GM23338 (cell line): ENCODE data around the gene SFTPD. TPM values are rescaled to one million over a fixed set of nuclear protein-coding genes. Genes with fewer than 3 reads are reported as not detected.

Source experiments
- ATAC-seq: fragments of 200-7000 bp; cut with Tn5 transposase; 3 replicates; pipeline ENCODE4 v1.9.1; 2020
- DNase-seq: peaks from one replicate; pipeline ENCODE4 v3.0.0-alpha.2; 2015; ENCODE audit warnings: low spot score
- H2AFZ ChIP-seq: fragments of 200-600 bp; sonication (generic); 2 replicates; pipeline ENCODE4 v1.8.0; 2016; ENCODE audit warnings: antibody characterized with exemption, mild to moderate bottlenecking, moderate library complexity
- H3F3A ChIP-seq: fragments of 200-600 bp; sonication (generic); replicated peaks from 2 replicates; pipeline ENCODE4 v1.8.0; 2017; ENCODE audit warnings: antibody characterized with exemption, mixed run types, low read depth
- H3K27ac ChIP-seq: fragments of 200-600 bp; sonication (generic); 2 replicates; pipeline ENCODE4 v1.6.1; 2016; ENCODE audit warnings: low read depth
- H3K27me3 ChIP-seq: fragments of 200-600 bp; sonication (generic); 2 replicates; pipeline ENCODE4 v1.8.0; 2016; ENCODE audit warnings: mild to moderate bottlenecking, mixed run types, moderate library complexity; ENCODE audit not compliant: insufficient read depth
- H3K36me3 ChIP-seq: fragments of 200-600 bp; sonication (generic); 2 replicates; pipeline ENCODE4 v1.8.0; 2016; ENCODE audit warnings: mild to moderate bottlenecking; ENCODE audit not compliant: insufficient read depth
- H3K4me1 ChIP-seq: fragments of 200-600 bp; sonication (generic); 2 replicates; pipeline ENCODE4 v1.8.0; 2016; ENCODE audit warnings: mild to moderate bottlenecking, moderate library complexity; ENCODE audit not compliant: insufficient read depth
- H3K4me2 ChIP-seq: fragments of 200-600 bp; sonication (generic); 2 replicates; pipeline ENCODE4 v1.7.1; 2017; ENCODE audit warnings: mixed run types
- H3K4me3 ChIP-seq: fragments of 200-600 bp; sonication (generic); 2 replicates; pipeline ENCODE4 v1.6.1; 2016; ENCODE audit warnings: mixed run types
- H3K79me2 ChIP-seq: fragments of 200-600 bp; sonication (generic); replicated peaks from 2 replicates; pipeline ENCODE4 v1.8.0; 2017; ENCODE audit warnings: mild to moderate bottlenecking; ENCODE audit not compliant: insufficient read depth
- H3K9me2 ChIP-seq: fragments of 200-600 bp; sonication (generic); 2 replicates; pipeline ENCODE4 v1.8.0; 2017; ENCODE audit not compliant: insufficient read depth
- H4K20me1 ChIP-seq: fragments of 200-600 bp; sonication (generic); replicated peaks from 2 replicates; pipeline ENCODE4 v1.8.0; 2017; ENCODE audit warnings: mild to moderate bottlenecking; ENCODE audit not compliant: insufficient read depth
- H3K27ac Mint-ChIP-seq: 2 replicates; pipeline ENCODE4 v1.8.0; 2020; ENCODE audit warnings: inconsistent platforms, mild to moderate bottlenecking, moderate library complexity, mixed read lengths
- H3K27me3 Mint-ChIP-seq: 3 replicates; pipeline ENCODE4 v1.8.0; 2022; ENCODE audit warnings: low read depth, mild to moderate bottlenecking, moderate library complexity, mixed read lengths, inconsistent platforms; ENCODE audit not compliant: insufficient read depth, poor library complexity
- H3K36me3 Mint-ChIP-seq: 3 replicates; pipeline ENCODE4 v1.8.0; 2021; ENCODE audit warnings: low read depth, mild to moderate bottlenecking, inconsistent platforms, moderate library complexity, mixed read lengths
- H3K4me1 Mint-ChIP-seq: 3 replicates; pipeline ENCODE4 v1.8.0; 2020; ENCODE audit warnings: mild to moderate bottlenecking, inconsistent platforms, mixed read lengths
- H3K4me3 Mint-ChIP-seq: 3 replicates; pipeline ENCODE4 v1.8.0; 2021; ENCODE audit warnings: moderate library complexity, mild to moderate bottlenecking, inconsistent platforms, mixed read lengths
- H3K9me3 Mint-ChIP-seq: 3 replicates; pipeline ENCODE4 v1.8.0; 2020; ENCODE audit warnings: moderate library complexity, mild to moderate bottlenecking, inconsistent platforms, mixed read lengths
- CREB1 ChIP-seq: fragments of 250-450 bp; sonication (Bioruptor Pico); IDR thresholded peaks from 2 replicates; pipeline ENCODE4 v1.5.0; 2020; ENCODE audit warnings: low read depth, mild to moderate bottlenecking, moderate library complexity
- EZH2 ChIP-seq: fragments of 200-600 bp; sonication (generic); IDR thresholded peaks from one replicate; pipeline ENCODE4 v1.8.0; 2017; ENCODE audit warnings: antibody characterized with exemption, mild to moderate bottlenecking, low read depth; ENCODE audit not compliant: unreplicated experiment
- EZH2phosphoT487 ChIP-seq: fragments of 200-600 bp; sonication (generic); IDR thresholded peaks from one replicate; pipeline ENCODE4 v1.8.1; 2018; ENCODE audit warnings: antibody characterized with exemption; ENCODE audit not compliant: unreplicated experiment
- JUNB ChIP-seq: IDR thresholded peaks from one replicate; pipeline ENCODE4 v1.6.1; 2016; ENCODE audit warnings: antibody characterized with exemption; ENCODE audit not compliant: unreplicated experiment
- NANOG ChIP-seq: IDR thresholded peaks from 2 replicates; pipeline ENCODE4 v1.6.1; 2016; ENCODE audit warnings: antibody characterized with exemption, borderline replicate concordance
- POLR2AphosphoS5 ChIP-seq: IDR thresholded peaks from 2 replicates; pipeline ENCODE4 v1.6.1; 2016; ENCODE audit warnings: antibody characterized with exemption, low read depth
- STAT1 ChIP-seq: IDR thresholded peaks from one replicate; pipeline ENCODE4 v1.6.1; 2016; ENCODE audit warnings: antibody characterized with exemption; ENCODE audit not compliant: unreplicated experiment
- ZNF114 ChIP-seq: fragments of 250-450 bp; sonication (Bioruptor Pico); IDR thresholded peaks from 2 replicates; pipeline ENCODE4 v1.5.0; 2020; ENCODE audit warnings: mild to moderate bottlenecking, moderate library complexity
- ZNF331 ChIP-seq: fragments of 250-450 bp; sonication (Bioruptor Pico); IDR thresholded peaks from 2 replicates; pipeline ENCODE4 v1.5.0; 2020; ENCODE audit warnings: low read depth, mild to moderate bottlenecking, moderate library complexity
- polyA plus RNA-seq: library from polyadenylated mRNA; unstranded; fragments of >200 nt; fragmentation: Nextera tagmentation; extraction: Ambion mirVana; gene quantifications from 2 replicates; pipeline ENCODE4 v1.2.1, GENCODE V29; 2016
- total RNA-seq: library from RNA; depleted of rRNA; stranded (reverse); fragments of >200 nt; shearing (Covaris generic); gene quantifications from 2 replicates; pipeline ENCODE4 v1.2.3, GENCODE V29; 2014
- TF ChIP-seq, protein P1 (sequence below), 2 experiments: fragments of 200-600 bp in 1 of 2; sonication (generic) in 1 of 2; conservative IDR thresholded peaks; 2 replicates each; pipeline versions ENCODE4 v1.5.1 to v1.6.1; 2016 to 2017; ENCODE audit warnings: antibody characterized with exemption in 2 of 2, low read depth in 2 of 2, mild to moderate bottlenecking in 2 of 2, moderate library complexity in 1 of 2
- TF ChIP-seq, protein P2 (sequence below): IDR thresholded peaks from one replicate; pipeline ENCODE4 v1.6.1; 2018; ENCODE audit warnings: antibody characterized with exemption; ENCODE audit not compliant: unreplicated experiment
- TF ChIP-seq, protein P3 (sequence below): IDR thresholded peaks from 2 replicates; pipeline ENCODE4 v1.6.1; 2016; ENCODE audit warnings: antibody characterized with exemption
- TF ChIP-seq, protein P4 (sequence below): fragments of 250-450 bp; sonication (Bioruptor Pico); IDR thresholded peaks from 2 replicates; pipeline ENCODE4 v1.5.0; 2020; ENCODE audit warnings: mild to moderate bottlenecking, moderate library complexity

The SFTPD gene
- total and polyA plus RNA-seq, 2 experiments from 2014 or later: not detected

DNA sequence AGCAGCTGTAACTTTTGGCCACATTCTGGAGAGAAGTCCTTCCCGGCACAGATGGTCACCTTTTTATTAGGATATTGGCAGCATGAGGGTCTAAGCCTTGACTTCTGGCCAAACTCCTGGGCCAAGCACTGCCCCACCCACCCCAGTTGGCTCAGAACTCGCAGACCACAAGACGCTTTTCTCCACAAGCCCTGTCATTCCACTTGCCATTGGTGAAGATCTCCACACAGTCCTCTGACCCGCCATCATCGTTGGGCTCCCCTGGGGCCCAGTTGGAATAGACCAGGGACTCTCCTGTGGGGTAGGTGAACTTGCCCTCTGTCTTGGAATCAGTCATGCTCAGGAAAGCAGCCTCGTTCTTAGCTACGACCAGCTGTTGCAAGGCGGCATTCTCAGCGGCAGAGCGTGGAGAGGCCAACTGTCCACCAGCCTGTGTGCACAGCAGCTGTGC is 11.2 kb downstream of the SFTPD start:
- H3K9me2 ChIP-seq: no peaks in the 10 kb centered on the region
- H3K27ac Mint-ChIP-seq: no peak overlapping the region
- H3K79me2 ChIP-seq: no peaks in the 10 kb centered on the region
- H3K9me3 Mint-ChIP-seq: no peaks in the 10 kb centered on the region
- H3K4me2 ChIP-seq: no peak overlapping the region
- no peak for DNase-seq
- no peak overlapping the region for H3K4me3 Mint-ChIP-seq
- H3K27ac ChIP-seq: no peak overlapping the region
- H2AFZ ChIP-seq: no peak overlapping the region
- no peak for ATAC-seq
- no peaks in the 10 kb centered on the region for H3F3A ChIP-seq
- H3K4me1 ChIP-seq: no peaks in the 10 kb centered on the region
- H3K27me3 ChIP-seq: no peaks in the 10 kb centered on the region
- peaks cover 8% of the 10 kb centered on the region for H3K27me3 Mint-ChIP-seq
- H3K36me3 ChIP-seq: no peaks in the 10 kb centered on the region
- H3K36me3 Mint-ChIP-seq: no peaks in the 10 kb centered on the region
- H3K4me3 ChIP-seq: no peak overlapping the region
- H4K20me1 ChIP-seq: no peaks in the 10 kb centered on the region
- TF ChIP-seq, protein P1, sequence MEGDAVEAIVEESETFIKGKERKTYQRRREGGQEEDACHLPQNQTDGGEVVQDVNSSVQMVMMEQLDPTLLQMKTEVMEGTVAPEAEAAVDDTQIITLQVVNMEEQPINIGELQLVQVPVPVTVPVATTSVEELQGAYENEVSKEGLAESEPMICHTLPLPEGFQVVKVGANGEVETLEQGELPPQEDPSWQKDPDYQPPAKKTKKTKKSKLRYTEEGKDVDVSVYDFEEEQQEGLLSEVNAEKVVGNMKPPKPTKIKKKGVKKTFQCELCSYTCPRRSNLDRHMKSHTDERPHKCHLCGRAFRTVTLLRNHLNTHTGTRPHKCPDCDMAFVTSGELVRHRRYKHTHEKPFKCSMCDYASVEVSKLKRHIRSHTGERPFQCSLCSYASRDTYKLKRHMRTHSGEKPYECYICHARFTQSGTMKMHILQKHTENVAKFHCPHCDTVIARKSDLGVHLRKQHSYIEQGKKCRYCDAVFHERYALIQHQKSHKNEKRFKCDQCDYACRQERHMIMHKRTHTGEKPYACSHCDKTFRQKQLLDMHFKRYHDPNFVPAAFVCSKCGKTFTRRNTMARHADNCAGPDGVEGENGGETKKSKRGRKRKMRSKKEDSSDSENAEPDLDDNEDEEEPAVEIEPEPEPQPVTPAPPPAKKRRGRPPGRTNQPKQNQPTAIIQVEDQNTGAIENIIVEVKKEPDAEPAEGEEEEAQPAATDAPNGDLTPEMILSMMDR (conservative IDR thresholded peaks at IDR 0.05; ENCODE audit: low read depth in 2 of 2): no peak
- TF ChIP-seq STAT1: no peak
- no peak for TF ChIP-seq ZNF331 (CRISPR knock-in tag)
- no peak for TF ChIP-seq JUNB
- TF ChIP-seq NANOG: no peak
- TF ChIP-seq EZH2: no peak
- TF ChIP-seq POLR2AphosphoS5: no peak
- no peak for TF ChIP-seq EZH2phosphoT487
- TF ChIP-seq, protein P2, sequence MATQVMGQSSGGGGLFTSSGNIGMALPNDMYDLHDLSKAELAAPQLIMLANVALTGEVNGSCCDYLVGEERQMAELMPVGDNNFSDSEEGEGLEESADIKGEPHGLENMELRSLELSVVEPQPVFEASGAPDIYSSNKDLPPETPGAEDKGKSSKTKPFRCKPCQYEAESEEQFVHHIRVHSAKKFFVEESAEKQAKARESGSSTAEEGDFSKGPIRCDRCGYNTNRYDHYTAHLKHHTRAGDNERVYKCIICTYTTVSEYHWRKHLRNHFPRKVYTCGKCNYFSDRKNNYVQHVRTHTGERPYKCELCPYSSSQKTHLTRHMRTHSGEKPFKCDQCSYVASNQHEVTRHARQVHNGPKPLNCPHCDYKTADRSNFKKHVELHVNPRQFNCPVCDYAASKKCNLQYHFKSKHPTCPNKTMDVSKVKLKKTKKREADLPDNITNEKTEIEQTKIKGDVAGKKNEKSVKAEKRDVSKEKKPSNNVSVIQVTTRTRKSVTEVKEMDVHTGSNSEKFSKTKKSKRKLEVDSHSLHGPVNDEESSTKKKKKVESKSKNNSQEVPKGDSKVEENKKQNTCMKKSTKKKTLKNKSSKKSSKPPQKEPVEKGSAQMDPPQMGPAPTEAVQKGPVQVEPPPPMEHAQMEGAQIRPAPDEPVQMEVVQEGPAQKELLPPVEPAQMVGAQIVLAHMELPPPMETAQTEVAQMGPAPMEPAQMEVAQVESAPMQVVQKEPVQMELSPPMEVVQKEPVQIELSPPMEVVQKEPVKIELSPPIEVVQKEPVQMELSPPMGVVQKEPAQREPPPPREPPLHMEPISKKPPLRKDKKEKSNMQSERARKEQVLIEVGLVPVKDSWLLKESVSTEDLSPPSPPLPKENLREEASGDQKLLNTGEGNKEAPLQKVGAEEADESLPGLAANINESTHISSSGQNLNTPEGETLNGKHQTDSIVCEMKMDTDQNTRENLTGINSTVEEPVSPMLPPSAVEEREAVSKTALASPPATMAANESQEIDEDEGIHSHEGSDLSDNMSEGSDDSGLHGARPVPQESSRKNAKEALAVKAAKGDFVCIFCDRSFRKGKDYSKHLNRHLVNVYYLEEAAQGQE: no peak
- TF ChIP-seq, protein P3, sequence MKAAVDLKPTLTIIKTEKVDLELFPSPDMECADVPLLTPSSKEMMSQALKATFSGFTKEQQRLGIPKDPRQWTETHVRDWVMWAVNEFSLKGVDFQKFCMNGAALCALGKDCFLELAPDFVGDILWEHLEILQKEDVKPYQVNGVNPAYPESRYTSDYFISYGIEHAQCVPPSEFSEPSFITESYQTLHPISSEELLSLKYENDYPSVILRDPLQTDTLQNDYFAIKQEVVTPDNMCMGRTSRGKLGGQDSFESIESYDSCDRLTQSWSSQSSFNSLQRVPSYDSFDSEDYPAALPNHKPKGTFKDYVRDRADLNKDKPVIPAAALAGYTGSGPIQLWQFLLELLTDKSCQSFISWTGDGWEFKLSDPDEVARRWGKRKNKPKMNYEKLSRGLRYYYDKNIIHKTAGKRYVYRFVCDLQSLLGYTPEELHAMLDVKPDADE: no peak
- TF ChIP-seq ZNF114 (CRISPR knock-in tag): no peak
- TF ChIP-seq, protein P4, sequence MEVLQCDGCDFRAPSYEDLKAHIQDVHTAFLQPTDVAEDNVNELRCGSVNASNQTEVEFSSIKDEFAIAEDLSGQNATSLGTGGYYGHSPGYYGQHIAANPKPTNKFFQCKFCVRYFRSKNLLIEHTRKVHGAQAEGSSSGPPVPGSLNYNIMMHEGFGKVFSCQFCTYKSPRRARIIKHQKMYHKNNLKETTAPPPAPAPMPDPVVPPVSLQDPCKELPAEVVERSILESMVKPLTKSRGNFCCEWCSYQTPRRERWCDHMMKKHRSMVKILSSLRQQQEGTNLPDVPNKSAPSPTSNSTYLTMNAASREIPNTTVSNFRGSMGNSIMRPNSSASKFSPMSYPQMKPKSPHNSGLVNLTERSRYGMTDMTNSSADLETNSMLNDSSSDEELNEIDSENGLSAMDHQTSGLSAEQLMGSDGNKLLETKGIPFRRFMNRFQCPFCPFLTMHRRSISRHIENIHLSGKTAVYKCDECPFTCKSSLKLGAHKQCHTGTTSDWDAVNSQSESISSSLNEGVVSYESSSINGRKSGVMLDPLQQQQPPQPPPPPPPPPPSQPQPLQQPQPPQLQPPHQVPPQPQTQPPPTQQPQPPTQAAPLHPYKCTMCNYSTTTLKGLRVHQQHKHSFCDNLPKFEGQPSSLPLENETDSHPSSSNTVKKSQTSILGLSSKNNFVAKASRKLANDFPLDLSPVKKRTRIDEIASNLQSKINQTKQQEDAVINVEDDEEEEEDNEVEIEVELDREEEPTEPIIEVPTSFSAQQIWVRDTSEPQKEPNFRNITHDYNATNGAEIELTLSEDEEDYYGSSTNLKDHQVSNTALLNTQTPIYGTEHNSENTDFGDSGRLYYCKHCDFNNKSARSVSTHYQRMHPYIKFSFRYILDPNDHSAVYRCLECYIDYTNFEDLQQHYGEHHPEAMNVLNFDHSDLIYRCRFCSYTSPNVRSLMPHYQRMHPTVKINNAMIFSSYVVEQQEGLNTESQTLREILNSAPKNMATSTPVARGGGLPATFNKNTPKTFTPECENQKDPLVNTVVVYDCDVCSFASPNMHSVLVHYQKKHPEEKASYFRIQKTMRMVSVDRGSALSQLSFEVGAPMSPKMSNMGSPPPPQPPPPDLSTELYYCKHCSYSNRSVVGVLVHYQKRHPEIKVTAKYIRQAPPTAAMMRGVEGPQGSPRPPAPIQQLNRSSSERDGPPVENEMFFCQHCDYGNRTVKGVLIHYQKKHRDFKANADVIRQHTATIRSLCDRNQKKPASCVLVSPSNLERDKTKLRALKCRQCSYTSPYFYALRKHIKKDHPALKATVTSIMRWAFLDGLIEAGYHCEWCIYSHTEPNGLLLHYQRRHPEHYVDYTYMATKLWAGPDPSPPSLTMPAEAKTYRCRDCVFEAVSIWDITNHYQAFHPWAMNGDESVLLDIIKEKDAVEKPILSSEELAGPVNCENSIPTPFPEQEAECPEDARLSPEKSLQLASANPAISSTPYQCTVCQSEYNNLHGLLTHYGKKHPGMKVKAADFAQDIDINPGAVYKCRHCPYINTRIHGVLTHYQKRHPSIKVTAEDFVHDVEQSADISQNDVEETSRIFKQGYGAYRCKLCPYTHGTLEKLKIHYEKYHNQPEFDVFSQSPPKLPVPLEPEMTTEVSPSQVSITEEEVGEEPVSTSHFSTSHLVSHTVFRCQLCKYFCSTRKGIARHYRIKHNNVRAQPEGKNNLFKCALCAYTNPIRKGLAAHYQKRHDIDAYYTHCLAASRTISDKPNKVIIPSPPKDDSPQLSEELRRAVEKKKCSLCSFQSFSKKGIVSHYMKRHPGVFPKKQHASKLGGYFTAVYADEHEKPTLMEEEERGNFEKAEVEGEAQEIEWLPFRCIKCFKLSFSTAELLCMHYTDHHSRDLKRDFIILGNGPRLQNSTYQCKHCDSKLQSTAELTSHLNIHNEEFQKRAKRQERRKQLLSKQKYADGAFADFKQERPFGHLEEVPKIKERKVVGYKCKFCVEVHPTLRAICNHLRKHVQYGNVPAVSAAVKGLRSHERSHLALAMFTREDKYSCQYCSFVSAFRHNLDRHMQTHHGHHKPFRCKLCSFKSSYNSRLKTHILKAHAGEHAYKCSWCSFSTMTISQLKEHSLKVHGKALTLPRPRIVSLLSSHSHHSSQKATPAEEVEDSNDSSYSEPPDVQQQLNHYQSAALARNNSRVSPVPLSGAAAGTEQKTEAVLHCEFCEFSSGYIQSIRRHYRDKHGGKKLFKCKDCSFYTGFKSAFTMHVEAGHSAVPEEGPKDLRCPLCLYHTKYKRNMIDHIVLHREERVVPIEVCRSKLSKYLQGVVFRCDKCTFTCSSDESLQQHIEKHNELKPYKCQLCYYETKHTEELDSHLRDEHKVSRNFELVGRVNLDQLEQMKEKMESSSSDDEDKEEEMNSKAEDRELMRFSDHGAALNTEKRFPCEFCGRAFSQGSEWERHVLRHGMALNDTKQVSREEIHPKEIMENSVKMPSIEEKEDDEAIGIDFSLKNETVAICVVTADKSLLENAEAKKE (CRISPR knock-in tag): no peak
- no peak for TF ChIP-seq CREB1 (CRISPR knock-in tag)
- no peaks in the 10 kb centered on the region; the same call in 2 of the 3 replicates for H3K4me1 Mint-ChIP-seq
